GM12878 (cell line): ENCODE data around the gene CHTOP. TPM values are rescaled to one million over a fixed set of nuclear protein-coding genes. Genes with fewer than 3 reads are reported as not detected.

Experiments
- ATAC-seq: fragments of 200-7000 bp; cut with Tn5 transposase; 3 replicates; pipeline ENCODE4 v1.9.1; 2020; ENCODE audit warnings: mild to moderate bottlenecking, moderate library complexity
- BruUV-seq: library from RNA; stranded (reverse); fragments of 400-500 nt; replicated peaks from 2 replicates; lab custom pipeline; 2021; lab: Mats Ljungman, UMichigan
- CTCF ChIA-PET: fragments of 300-600 bp; sonication (Branson Sonifier 250); formaldehyde crosslinking; extraction: SDS; loops from one replicate; lab custom pipeline; 2021; ENCODE audit warnings: inconsistent platforms; lab: Yijun Ruan, JAX
- POLR2A ChIA-PET: fragments of 350-600 bp; formaldehyde crosslinking; extraction: SDS; loops from one replicate; lab custom pipeline; 2021; ENCODE audit warnings: inconsistent platforms; lab: Charles Lee
- RAD21 ChIA-PET: fragments of 300-600 bp; sonication (Branson Sonifier 250); formaldehyde crosslinking; loops from one replicate; lab custom pipeline; 2023; ENCODE audit warnings: antibody characterized with exemption; ENCODE audit not compliant: unreplicated experiment; lab: Charles Lee
- SMC1A ChIA-PET: fragments of 300-600 bp; sonication (Branson Sonifier 250); formaldehyde crosslinking; loops from one replicate; lab custom pipeline; 2023; ENCODE audit not compliant: unreplicated experiment, uncharacterized antibody; lab: Charles Lee
- DNase-seq: peaks from one replicate; pipeline ENCODE4 v3.0.0-alpha.2; 2011; ENCODE audit warnings: low read depth, low spot score
- FAIRE-seq: peaks from 3 replicates; lab custom pipeline; 2011; peaks lifted over from hg19 to GRCh38; lab: Jason Lieb, UNC
- H2AFZ ChIP-seq: 2 replicates; pipeline ENCODE4 v1.6.0; 2011; ENCODE audit warnings: low read depth, low read length, control low read depth; ENCODE audit not compliant: control insufficient read depth
- H3K27ac ChIP-seq: 2 replicates; pipeline ENCODE4 v1.5.1; 2011; ENCODE audit warnings: control low read depth; ENCODE audit not compliant: control insufficient read depth, insufficient read depth
- H3K27me3 ChIP-seq, 2 experiments: replicated peaks in 1 of 2; 2 replicates each; pipeline versions ENCODE4 v1.6.0 to v1.6.1; 2011; ENCODE audit warnings: low read length in 1 of 2; ENCODE audit not compliant: control insufficient read depth in 2 of 2, insufficient read depth in 2 of 2
- H3K36me3 ChIP-seq, 2 experiments: 2 replicates each; pipeline ENCODE4 v1.5.1; 2011; ENCODE audit warnings: low read length in 1 of 2; ENCODE audit not compliant: control insufficient read depth in 2 of 2, insufficient read depth in 2 of 2
- H3K4me1 ChIP-seq: 2 replicates; pipeline ENCODE4 v1.6.1; 2011; ENCODE audit warnings: mild to moderate bottlenecking, low read length, moderate library complexity, mixed read lengths; ENCODE audit not compliant: control insufficient read depth, insufficient read depth
- H3K4me2 ChIP-seq: 2 replicates; pipeline ENCODE4 v1.6.0; 2011; ENCODE audit warnings: control low read depth; ENCODE audit not compliant: control insufficient read depth, insufficient read depth
- H3K4me3 ChIP-seq: fragments of 200-600 bp; sonication (generic); 2 replicates; pipeline ENCODE4 v1.5.1; 2016
- H3K79me2 ChIP-seq: 2 replicates; pipeline ENCODE4 v1.6.0; 2011; ENCODE audit warnings: low read length; ENCODE audit not compliant: control insufficient read depth, insufficient read depth
- H3K9ac ChIP-seq: 2 replicates; pipeline ENCODE4 v1.8.0; 2011; ENCODE audit warnings: low read length, control low read depth, mixed read lengths; ENCODE audit not compliant: control insufficient read depth, insufficient read depth
- H3K9me3 ChIP-seq: replicated peaks from 3 replicates; pipeline ENCODE4 v1.5.1; 2011; ENCODE audit warnings: mild to moderate bottlenecking, low read length; ENCODE audit not compliant: control insufficient read depth, insufficient read depth
- H4K20me1 ChIP-seq: 2 replicates; pipeline ENCODE4 v1.6.0; 2011; ENCODE audit not compliant: control insufficient read depth, insufficient read depth
- CEBPB ChIP-seq, 2 experiments: fragments of 150-350 bp in 1 of 2; IDR thresholded peaks; 2 replicates each; pipeline ENCODE4 v1.6.1; 2012 to 2014; ENCODE audit warnings: low read depth in 2 of 2, low read length in 2 of 2, borderline replicate concordance in 1 of 2, inconsistent platforms in 1 of 2
- IRF4 ChIP-seq: IDR thresholded peaks from 2 replicates; pipeline ENCODE4 v1.6.1; 2011; ENCODE audit warnings: low read depth, low read length
- JUNB ChIP-seq: IDR thresholded peaks from 2 replicates; pipeline ENCODE4 v1.6.1; 2016; ENCODE audit warnings: antibody characterized with exemption, mild to moderate bottlenecking
- TCF7 ChIP-seq: IDR thresholded peaks from 2 replicates; pipeline ENCODE4 v1.6.1; 2014; ENCODE audit warnings: antibody characterized with exemption, borderline replicate concordance
- YBX1 ChIP-seq: fragments of 450-650 bp; IDR thresholded peaks from 2 replicates; pipeline ENCODE4 v1.6.1; 2016; ENCODE audit warnings: antibody characterized with exemption
- ZNF274 ChIP-seq: IDR thresholded peaks from one replicate; pipeline ENCODE4 v1.8.0; 2011; ENCODE audit not compliant: insufficient read length, insufficient read depth
- WGBS: methylation state at CpG from one replicate; pipeline ENCODE4 v1.1.6; 2016; ENCODE audit warnings: low lambda C conversion rate; ENCODE audit not compliant: insufficient replicate concordance, insufficient coverage; ENCODE audit errors: missing lambda C conversion rate; 5-methylcytosine and 5-hydroxymethylcytosine counted together
- in situ Hi-C: fragments of 300-500 bp; cut with MboI; formaldehyde crosslinking; loops from 9 replicates; pipeline ENCODE4 v1.14.3; 2018; ENCODE audit warnings: mixed read lengths
- intact Hi-C: fragments of 100-400 bp; cut with micrococcal nuclease; formaldehyde crosslinking; loops from one replicate; pipeline ENCODE4 v1.14.2; 2022; ENCODE audit not compliant: unreplicated experiment
- polyA plus RNA-seq, 11 experiments: library from polyadenylated mRNA; depleted of rRNA in 4 of 11; unstranded in 6 of 11; stranded (reverse) in 5 of 11; fragments of >200 nt; fragmentation: Nextera tagmentation in 4 of 11; fragmentation: Illumina TruSeq in 1 of 11; extraction: Ambion mirVana in 4 of 11; extraction: Trizol in 1 of 11; gene quantifications; 1 replicate in 1 of 11; 2 replicates in 10 of 11; pipeline versions ENCODE4 v1.2.1 to v1.2.3, GENCODE V29; 2011 to 2016; ENCODE audit warnings: inconsistent platforms in 2 of 11, missing spikeins in 2 of 11, low read depth in 1 of 11
- total RNA-seq, 4 experiments: library from RNA; depleted of rRNA in 3 of 4; stranded (reverse); fragments of >200 nt in 3 of 4; fragmentation: Illumina TruSeq in 1 of 4; extraction: Trizol in 1 of 4; gene quantifications; 2 replicates each; pipeline versions ENCODE4 v1.2.1 to v1.2.3, GENCODE V29; 2013 to 2021
- TF ChIP-seq, protein P1 (sequence below): fragments of 450-650 bp; IDR thresholded peaks from 2 replicates; pipeline ENCODE4 v1.6.1; 2017; ENCODE audit warnings: mild to moderate bottlenecking, moderate library complexity
- TF ChIP-seq, protein P2 (sequence below), 3 experiments: IDR thresholded peaks in 2 of 3; conservative IDR thresholded peaks in 1 of 3; 2 replicates each; pipeline ENCODE4 v1.5.1; 2011; ENCODE audit warnings: low read depth in 3 of 3, low read length in 3 of 3, mild to moderate bottlenecking in 3 of 3, control low read depth in 2 of 3, moderate library complexity in 2 of 3, inconsistent platforms in 1 of 3, mixed read lengths in 1 of 3; ENCODE audit not compliant: control insufficient read depth in 2 of 3, insufficient read depth in 1 of 3; ENCODE audit errors: extremely low read depth in 1 of 3
- TF ChIP-seq, protein P3 (sequence below): fragments of 450-650 bp; IDR thresholded peaks from 2 replicates; pipeline ENCODE4 v1.6.1; 2014; ENCODE audit warnings: mild to moderate bottlenecking
- TF ChIP-seq, protein P4 (sequence below): IDR thresholded peaks from 2 replicates; pipeline ENCODE4 v1.6.1; 2012; ENCODE audit warnings: improper control_type of control experiment, low read depth, low read length; ENCODE audit not compliant: insufficient replicate concordance

CHTOP gene
- total and polyA plus RNA-seq, 10 of the 15 experiments (the other 5 are each of a cell fraction or from before 2014, with no cell fraction given), result 8.4 to 93.8 (median 52.3) TPM

DNA sequence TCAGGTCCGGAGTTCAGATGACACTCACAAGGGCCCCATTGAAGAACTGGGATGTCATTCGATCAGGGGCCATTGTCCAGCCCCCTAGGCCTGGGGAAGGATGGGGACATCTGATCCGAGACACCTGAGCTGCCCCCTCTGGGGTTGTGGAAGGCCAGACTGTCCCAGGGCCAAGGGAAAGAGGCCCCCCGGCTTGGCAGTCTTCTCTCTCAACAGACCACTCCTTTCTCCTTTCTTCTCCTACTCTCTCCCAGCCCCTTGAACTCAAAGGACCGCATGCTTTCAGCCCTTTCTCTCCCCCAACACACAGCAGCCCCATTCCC lies 4.6 kb upstream of the CHTOP start:
- ATAC-seq (no peak), DNase-seq (no peak)
- POLR2A ChIA-PET, result interaction anchor here (0.6 to 0.8 kb wide), 2 partner anchors 15 to 300 kb away, joined by 3 to 5 read pairs; no protein-coding TSS in a partner anchor
- TF ChIP-seq, protein P1, sequence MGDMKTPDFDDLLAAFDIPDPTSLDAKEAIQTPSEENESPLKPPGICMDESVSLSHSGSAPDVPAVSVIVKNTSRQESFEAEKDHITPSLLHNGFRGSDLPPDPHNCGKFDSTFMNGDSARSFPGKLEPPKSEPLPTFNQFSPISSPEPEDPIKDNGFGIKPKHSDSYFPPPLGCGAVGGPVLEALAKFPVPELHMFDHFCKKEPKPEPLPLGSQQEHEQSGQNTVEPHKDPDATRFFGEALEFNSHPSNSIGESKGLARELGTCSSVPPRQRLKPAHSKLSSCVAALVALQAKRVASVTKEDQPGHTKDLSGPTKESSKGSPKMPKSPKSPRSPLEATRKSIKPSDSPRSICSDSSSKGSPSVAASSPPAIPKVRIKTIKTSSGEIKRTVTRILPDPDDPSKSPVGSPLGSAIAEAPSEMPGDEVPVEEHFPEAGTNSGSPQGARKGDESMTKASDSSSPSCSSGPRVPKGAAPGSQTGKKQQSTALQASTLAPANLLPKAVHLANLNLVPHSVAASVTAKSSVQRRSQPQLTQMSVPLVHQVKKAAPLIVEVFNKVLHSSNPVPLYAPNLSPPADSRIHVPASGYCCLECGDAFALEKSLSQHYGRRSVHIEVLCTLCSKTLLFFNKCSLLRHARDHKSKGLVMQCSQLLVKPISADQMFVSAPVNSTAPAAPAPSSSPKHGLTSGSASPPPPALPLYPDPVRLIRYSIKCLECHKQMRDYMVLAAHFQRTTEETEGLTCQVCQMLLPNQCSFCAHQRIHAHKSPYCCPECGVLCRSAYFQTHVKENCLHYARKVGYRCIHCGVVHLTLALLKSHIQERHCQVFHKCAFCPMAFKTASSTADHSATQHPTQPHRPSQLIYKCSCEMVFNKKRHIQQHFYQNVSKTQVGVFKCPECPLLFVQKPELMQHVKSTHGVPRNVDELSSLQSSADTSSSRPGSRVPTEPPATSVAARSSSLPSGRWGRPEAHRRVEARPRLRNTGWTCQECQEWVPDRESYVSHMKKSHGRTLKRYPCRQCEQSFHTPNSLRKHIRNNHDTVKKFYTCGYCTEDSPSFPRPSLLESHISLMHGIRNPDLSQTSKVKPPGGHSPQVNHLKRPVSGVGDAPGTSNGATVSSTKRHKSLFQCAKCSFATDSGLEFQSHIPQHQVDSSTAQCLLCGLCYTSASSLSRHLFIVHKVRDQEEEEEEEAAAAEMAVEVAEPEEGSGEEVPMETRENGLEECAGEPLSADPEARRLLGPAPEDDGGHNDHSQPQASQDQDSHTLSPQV, result no peak
- TF ChIP-seq YBX1, result no peak
- TF ChIP-seq, protein P2, sequence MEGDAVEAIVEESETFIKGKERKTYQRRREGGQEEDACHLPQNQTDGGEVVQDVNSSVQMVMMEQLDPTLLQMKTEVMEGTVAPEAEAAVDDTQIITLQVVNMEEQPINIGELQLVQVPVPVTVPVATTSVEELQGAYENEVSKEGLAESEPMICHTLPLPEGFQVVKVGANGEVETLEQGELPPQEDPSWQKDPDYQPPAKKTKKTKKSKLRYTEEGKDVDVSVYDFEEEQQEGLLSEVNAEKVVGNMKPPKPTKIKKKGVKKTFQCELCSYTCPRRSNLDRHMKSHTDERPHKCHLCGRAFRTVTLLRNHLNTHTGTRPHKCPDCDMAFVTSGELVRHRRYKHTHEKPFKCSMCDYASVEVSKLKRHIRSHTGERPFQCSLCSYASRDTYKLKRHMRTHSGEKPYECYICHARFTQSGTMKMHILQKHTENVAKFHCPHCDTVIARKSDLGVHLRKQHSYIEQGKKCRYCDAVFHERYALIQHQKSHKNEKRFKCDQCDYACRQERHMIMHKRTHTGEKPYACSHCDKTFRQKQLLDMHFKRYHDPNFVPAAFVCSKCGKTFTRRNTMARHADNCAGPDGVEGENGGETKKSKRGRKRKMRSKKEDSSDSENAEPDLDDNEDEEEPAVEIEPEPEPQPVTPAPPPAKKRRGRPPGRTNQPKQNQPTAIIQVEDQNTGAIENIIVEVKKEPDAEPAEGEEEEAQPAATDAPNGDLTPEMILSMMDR (IDR thresholded peaks at IDR 0.05 in 2 of 3, conservative IDR thresholded peaks at IDR 0.05 in 1 of 3; ENCODE audit: control insufficient read depth in 2 of 3, extremely low read depth in 1 of 3, insufficient read depth in 1 of 3, low read depth in 3 of 3, low read length in 3 of 3), result no peak
- TF ChIP-seq, protein P3, sequence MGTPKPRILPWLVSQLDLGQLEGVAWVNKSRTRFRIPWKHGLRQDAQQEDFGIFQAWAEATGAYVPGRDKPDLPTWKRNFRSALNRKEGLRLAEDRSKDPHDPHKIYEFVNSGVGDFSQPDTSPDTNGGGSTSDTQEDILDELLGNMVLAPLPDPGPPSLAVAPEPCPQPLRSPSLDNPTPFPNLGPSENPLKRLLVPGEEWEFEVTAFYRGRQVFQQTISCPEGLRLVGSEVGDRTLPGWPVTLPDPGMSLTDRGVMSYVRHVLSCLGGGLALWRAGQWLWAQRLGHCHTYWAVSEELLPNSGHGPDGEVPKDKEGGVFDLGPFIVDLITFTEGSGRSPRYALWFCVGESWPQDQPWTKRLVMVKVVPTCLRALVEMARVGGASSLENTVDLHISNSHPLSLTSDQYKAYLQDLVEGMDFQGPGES, result no peak
- TF ChIP-seq CEBPB (IDR thresholded peaks at IDR 0.05; ENCODE audit: borderline replicate concordance in 1 of 2, low read depth in 2 of 2, low read length in 2 of 2), result no peak
- TF ChIP-seq IRF4, result no peak
- no peak for TF ChIP-seq ZNF274
- TF ChIP-seq, protein P4, sequence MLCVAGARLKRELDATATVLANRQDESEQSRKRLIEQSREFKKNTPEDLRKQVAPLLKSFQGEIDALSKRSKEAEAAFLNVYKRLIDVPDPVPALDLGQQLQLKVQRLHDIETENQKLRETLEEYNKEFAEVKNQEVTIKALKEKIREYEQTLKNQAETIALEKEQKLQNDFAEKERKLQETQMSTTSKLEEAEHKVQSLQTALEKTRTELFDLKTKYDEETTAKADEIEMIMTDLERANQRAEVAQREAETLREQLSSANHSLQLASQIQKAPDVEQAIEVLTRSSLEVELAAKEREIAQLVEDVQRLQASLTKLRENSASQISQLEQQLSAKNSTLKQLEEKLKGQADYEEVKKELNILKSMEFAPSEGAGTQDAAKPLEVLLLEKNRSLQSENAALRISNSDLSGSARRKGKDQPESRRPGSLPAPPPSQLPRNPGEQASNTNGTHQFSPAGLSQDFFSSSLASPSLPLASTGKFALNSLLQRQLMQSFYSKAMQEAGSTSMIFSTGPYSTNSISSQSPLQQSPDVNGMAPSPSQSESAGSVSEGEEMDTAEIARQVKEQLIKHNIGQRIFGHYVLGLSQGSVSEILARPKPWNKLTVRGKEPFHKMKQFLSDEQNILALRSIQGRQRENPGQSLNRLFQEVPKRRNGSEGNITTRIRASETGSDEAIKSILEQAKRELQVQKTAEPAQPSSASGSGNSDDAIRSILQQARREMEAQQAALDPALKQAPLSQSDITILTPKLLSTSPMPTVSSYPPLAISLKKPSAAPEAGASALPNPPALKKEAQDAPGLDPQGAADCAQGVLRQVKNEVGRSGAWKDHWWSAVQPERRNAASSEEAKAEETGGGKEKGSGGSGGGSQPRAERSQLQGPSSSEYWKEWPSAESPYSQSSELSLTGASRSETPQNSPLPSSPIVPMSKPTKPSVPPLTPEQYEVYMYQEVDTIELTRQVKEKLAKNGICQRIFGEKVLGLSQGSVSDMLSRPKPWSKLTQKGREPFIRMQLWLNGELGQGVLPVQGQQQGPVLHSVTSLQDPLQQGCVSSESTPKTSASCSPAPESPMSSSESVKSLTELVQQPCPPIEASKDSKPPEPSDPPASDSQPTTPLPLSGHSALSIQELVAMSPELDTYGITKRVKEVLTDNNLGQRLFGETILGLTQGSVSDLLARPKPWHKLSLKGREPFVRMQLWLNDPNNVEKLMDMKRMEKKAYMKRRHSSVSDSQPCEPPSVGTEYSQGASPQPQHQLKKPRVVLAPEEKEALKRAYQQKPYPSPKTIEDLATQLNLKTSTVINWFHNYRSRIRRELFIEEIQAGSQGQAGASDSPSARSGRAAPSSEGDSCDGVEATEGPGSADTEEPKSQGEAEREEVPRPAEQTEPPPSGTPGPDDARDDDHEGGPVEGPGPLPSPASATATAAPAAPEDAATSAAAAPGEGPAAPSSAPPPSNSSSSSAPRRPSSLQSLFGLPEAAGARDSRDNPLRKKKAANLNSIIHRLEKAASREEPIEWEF, result no peak
- TF ChIP-seq JUNB, result no peak
- no peak for TF ChIP-seq TCF7

More for the DNA sequence above, 4.6 kb upstream of the CHTOP start:
- ChIA-PET RAD21 (interaction anchor here (3.7 kb wide), 1 partner anchor 57 kb away, joined by 25 read pairs; no protein-coding TSS in a partner anchor), SMC1A (interaction anchor here (1.7 to 4.9 kb wide), 5 partner anchors 11 to 57 kb away, joined by 5 to 31 read pairs (median 8); partner anchors contain the start of genes ILF2 and S100A14), CTCF (interaction anchor here (0.6 to 5.2 kb wide), 6 partner anchors 13 to 317 kb away, joined by 3 to 66 read pairs (median 14); partner anchors contain the start of genes S100A14 and S100A16)
- Histone ChIP-seq H3K27me3 (no peaks in the 10 kb centered on the region), H3K79me2 (peaks cover 3% of the 10 kb centered on the region), H3K4me3 (no peak overlapping the region), H3K4me2 (no peak overlapping the region), H3K36me3 (no peaks in the 10 kb centered on the region), H3K4me1 (peaks cover 14% of the 10 kb centered on the region), H4K20me1 (no peaks in the 10 kb centered on the region), H2AFZ (no peak overlapping the region), H3K27ac (no peak overlapping the region), H3K9me3 (no peaks in the 10 kb centered on the region), H3K9ac (no peak overlapping the region)
- no TSS peak for BruUV-seq
- FAIRE-seq, result no peak
- in situ Hi-C loops, result no loop called here
- intact Hi-C loops, result no loop called here
- 55% methylated on average over 5 of the region's 5 CpGs for WGBS
